WTC11 (cell line): ENCODE results near the gene AFM.

Experiments used
- ATF2 ChIP-seq: sonication (generic); formaldehyde crosslinking; IDR thresholded peaks from 2 replicates; pipeline ENCODE4 v1.8.1; 2022; ENCODE audit warnings: low read depth, missing genetic modification reagents, borderline replicate concordance
- ATF6 ChIP-seq: sonication (generic); formaldehyde crosslinking; IDR thresholded peaks from 2 replicates; pipeline ENCODE4 v1.8.1; 2023; ENCODE audit warnings: mild to moderate bottlenecking, missing genetic modification reagents
- CREM ChIP-seq: sonication (generic); formaldehyde crosslinking; IDR thresholded peaks from 2 replicates; pipeline ENCODE4 v1.8.1; 2022; ENCODE audit warnings: mild to moderate bottlenecking, missing genetic modification reagents, moderate library complexity
- CTCF ChIP-seq: fragments of 200-600 bp; IDR thresholded peaks from 2 replicates; pipeline ENCODE4 v1.8.0; 2022; ENCODE audit warnings: antibody characterized with exemption
- FOXJ3 ChIP-seq: sonication (generic); formaldehyde crosslinking; IDR thresholded peaks from 2 replicates; pipeline ENCODE4 v1.9.0; 2021; ENCODE audit warnings: missing genetic modification reagents, mild to moderate bottlenecking, borderline replicate concordance
- GABPB1 ChIP-seq: sonication (generic); formaldehyde crosslinking; IDR thresholded peaks from 2 replicates; pipeline ENCODE4 v1.8.1; 2023; ENCODE audit warnings: mild to moderate bottlenecking, missing genetic modification reagents
- JUN ChIP-seq: sonication (generic); formaldehyde crosslinking; IDR thresholded peaks from 2 replicates; pipeline ENCODE4 v1.8.0; 2023; ENCODE audit warnings: mild to moderate bottlenecking, missing genetic modification reagents
- MXD4 ChIP-seq: fragments of 250-450 bp; sonication (Bioruptor Pico); IDR thresholded peaks from 2 replicates; pipeline ENCODE4 v1.8.0; 2021; ENCODE audit warnings: mild to moderate bottlenecking, moderate library complexity, borderline replicate concordance
- NR3C1 ChIP-seq: sonication (generic); formaldehyde crosslinking; conservative IDR thresholded peaks from 2 replicates; pipeline ENCODE4 v1.8.1; 2023; ENCODE audit warnings: low read depth, mild to moderate bottlenecking, missing genetic modification reagents
- TEAD4 ChIP-seq: sonication (generic); formaldehyde crosslinking; IDR thresholded peaks from 2 replicates; pipeline ENCODE4 v1.8.0; 2022; ENCODE audit warnings: mild to moderate bottlenecking, missing genetic modification reagents

- TF ChIP-seq CREM (CRISPR knock-in tag) = no peak
- TF ChIP-seq ATF6 (CRISPR knock-in tag) = no peak
- no peak for TF ChIP-seq NR3C1 (CRISPR knock-in tag)
- TF ChIP-seq ATF2 = no peak
- TF ChIP-seq FOXJ3 (CRISPR knock-in tag) = no peak
- no peak for TF ChIP-seq JUN
- no peak for TF ChIP-seq CTCF
- no peak for TF ChIP-seq TEAD4 (CRISPR knock-in tag)
- TF ChIP-seq GABPB1 = no peak
- TF ChIP-seq MXD4 (CRISPR knock-in tag) = no peak
Measured at GRCh38 chr4:73447671-73448070, 33.9 kb upstream of the AFM start.
